Body of pancreas (tissue), 4 donors: ENCODE measurements around the gene PSTK. TPM values are rescaled to one million over a fixed set of nuclear protein-coding genes. Genes with fewer than 3 reads are reported as not detected.

Experiments
- ATAC-seq: fragments of 150-250 bp; one replicate; pipeline ENCODE4 v1.9.1; 2016
- DNase-seq, 4 donors: peaks; one replicate each; pipeline ENCODE4 v3.0.0-alpha.2; 2019
- H3K27ac ChIP-seq, 4 donors: fragments of 200-600 bp; sonication (generic); 1 replicate in 3 of 4; 2 replicates in 1 of 4; pipeline versions ENCODE4 v1.5.1 to v1.6.1; 2016 to 2019; ENCODE audit warnings: mild to moderate bottlenecking in 1 of 4, mixed read lengths in 1 of 4, moderate library complexity in 1 of 4
- H3K27me3 ChIP-seq, 2 donors: fragments of 200-600 bp; sonication (generic); one replicate each; pipeline ENCODE4 v1.6.0; 2016; ENCODE audit warnings: mild to moderate bottlenecking in 1 of 2
- H3K36me3 ChIP-seq, 2 donors: fragments of 200-600 bp; sonication (generic); replicated peaks in 1 of 2; 2 replicates each; pipeline ENCODE4 v1.5.1; 2016; ENCODE audit warnings: low read depth in 2 of 2; ENCODE audit not compliant: insufficient read depth in 1 of 2
- H3K4me1 ChIP-seq: fragments of 200-600 bp; sonication (generic); one replicate; pipeline ENCODE4 v1.6.0; 2016
- H3K4me3 ChIP-seq, 2 donors: fragments of 200-600 bp; sonication (generic); 1 replicate in 1 of 2; 2 replicates in 1 of 2; pipeline ENCODE4 v1.5.1; 2016 to 2019
- H3K9me3 ChIP-seq, 3 donors: fragments of 200-600 bp; sonication (generic); 1 replicate in 2 of 3; 2 replicates in 1 of 3; pipeline ENCODE4 v1.5.1; 2016
- CTCF ChIP-seq, 7 experiments: fragments of 450-650 bp in 4 of 7; fragments of 200-600 bp in 3 of 7; sonication (generic) in 3 of 7; IDR thresholded peaks; one replicate each; pipeline ENCODE4 v1.5.1; 2016 to 2019; ENCODE audit warnings: antibody characterized with exemption in 7 of 7
- POLR2A ChIP-seq, 3 donors: fragments of 450-650 bp; IDR thresholded peaks; one replicate each; pipeline ENCODE4 v1.6.1; 2016; ENCODE audit warnings: antibody characterized with exemption in 3 of 3, mild to moderate bottlenecking in 2 of 3
- WGBS, 2 donors: methylation state at CpG; one replicate each; pipeline ENCODE4 v1.1.5; 2017; 5-methylcytosine and 5-hydroxymethylcytosine counted together
- intact Hi-C: fragments of 100-400 bp; cut with DNase I; formaldehyde crosslinking; loops from one replicate; pipeline ENCODE4 v1.15.1; 2023
- total RNA-seq, 2 donors: library from RNA; depleted of rRNA; stranded (reverse); fragments of >200 nt; gene quantifications; one replicate each; pipeline ENCODE4 v1.1.0, GENCODE V29; 2016

The PSTK gene
- total RNA-seq, 2 donors from 2014 or later, result 1.6 to 1.8 TPM

GRCh38 chr10:123001370-123001769 is 21.2 kb downstream of the PSTK start:
- H3K4me1 ChIP-seq, result peaks cover 38% of the 10 kb centered on the region
- intact Hi-C loops, result no loop called here
- no peaks in the 10 kb centered on the region for H3K36me3 ChIP-seq
- ATAC-seq (no peak), DNase-seq (no peak)
- no peak overlapping the region for H3K4me3 ChIP-seq
- no peaks in the 10 kb centered on the region for H3K27me3 ChIP-seq
- WGBS, 2 donors, result 90 to 94% methylated on average over 2 of the region's 2 CpGs
- no peaks in the 10 kb centered on the region for H3K9me3 ChIP-seq
- no peak for TF ChIP-seq POLR2A (IDR thresholded peaks at IDR 0.05)
- TF ChIP-seq CTCF (IDR thresholded peaks at IDR 0.05), result no peak
- H3K27ac ChIP-seq, result no peak overlapping the region

GRCh38 chr10:123004298-123004697 is 24.1 kb downstream of the PSTK start:
- Histone ChIP-seq H3K27me3 (no peaks in the 10 kb centered on the region), H3K9me3 (no peaks in the 10 kb centered on the region), H3K27ac (no peak overlapping the region), H3K4me1 (peaks cover 47% of the 10 kb centered on the region), H3K4me3 (no peak overlapping the region), H3K36me3 (no peaks in the 10 kb centered on the region)
- no peak for ATAC-seq
- TF ChIP-seq CTCF (IDR thresholded peaks at IDR 0.05) (no peak), POLR2A (IDR thresholded peaks at IDR 0.05) (no peak)
- no peak for DNase-seq
- 31 to 36% methylated on average over 2 of the region's 2 CpGs for WGBS, 2 donors
- intact Hi-C loops, result no loop called here

GRCh38 chr10:123007558-123008354 is 27.6 kb downstream of the PSTK start:
- intact Hi-C loops, result no loop called here
- ATAC-seq (peak; percentile 41), DNase-seq (peak; percentile 29 to 64 (median 52))
- peaks cover 58% of the 10 kb centered on the region for H3K4me1 ChIP-seq
- no peaks in the 10 kb centered on the region for H3K9me3 ChIP-seq
- no peaks in the 10 kb centered on the region for H3K36me3 ChIP-seq
- WGBS, 2 donors, result 1 to 2% methylated on average over 27 to 30 of the region's 30 CpGs
- peak overlapping the region; percentile 80 to 95 (median 91) for H3K27ac ChIP-seq
- no peaks in the 10 kb centered on the region for H3K27me3 ChIP-seq
- H3K4me3 ChIP-seq, result peak overlapping the region; percentile 95 to 96
- TF ChIP-seq CTCF (IDR thresholded peaks at IDR 0.05), result no peak
- TF ChIP-seq POLR2A (IDR thresholded peaks at IDR 0.05), result no peak

- intact Hi-C loops, result no loop called here
- 0% methylated on average over 2 to 68 of the region's 68 CpGs for WGBS, 2 donors
- peak; percentile 96 to 98 (median 97) for DNase-seq
Observed at GRCh38 chr10:123008355-123009104, 28.3 kb downstream of the PSTK start, which contains the start of the genes ACADSB and IKZF5. TSS of gene ACADSB (plus strand) at chr10:123009006. CDS start at chr10:123009030, 24 bp downstream. TSS of gene IKZF5 (minus strand) at chr10:123008795. CDS start at chr10:122998625, 10,170 bp downstream.

More at GRCh38 chr10:123008355-123009104, 28.3 kb downstream of the PSTK start, which contains the start of the genes ACADSB and IKZF5:
- peak within 1 kb of the TSS; percentile 95 to 96 for H3K4me3 ChIP-seq
- peak within 1 kb of the TSS; percentile 80 to 95 (median 91) for H3K27ac ChIP-seq
- TF ChIP-seq CTCF (IDR thresholded peaks at IDR 0.05) (peak in 1 of 7 experiments; percentile 6), POLR2A (IDR thresholded peaks at IDR 0.05) (peak; percentile 91 to 95 (median 94))
- H3K9me3 ChIP-seq, result no peaks in the 10 kb centered on the region
- no peaks in the 10 kb centered on the region for H3K27me3 ChIP-seq
- peaks cover 58% of the 10 kb centered on the region for H3K4me1 ChIP-seq
- no peaks in the 10 kb centered on the region for H3K36me3 ChIP-seq
- ATAC-seq, result peak; percentile 97
